Ecto neural progenitor cell (in vitro differentiated cells): ENCODE results near the gene CCDC120.
A peak's percentile ranks its signal among the peaks of the same experiment; 100 is the strongest.

ENCODE experiments used
- DNase-seq: peaks from one replicate; pipeline ENCODE4 v3.0.0-alpha.2; 2018; ENCODE audit warnings: low spot score

The CCDC120 gene

DNA sequence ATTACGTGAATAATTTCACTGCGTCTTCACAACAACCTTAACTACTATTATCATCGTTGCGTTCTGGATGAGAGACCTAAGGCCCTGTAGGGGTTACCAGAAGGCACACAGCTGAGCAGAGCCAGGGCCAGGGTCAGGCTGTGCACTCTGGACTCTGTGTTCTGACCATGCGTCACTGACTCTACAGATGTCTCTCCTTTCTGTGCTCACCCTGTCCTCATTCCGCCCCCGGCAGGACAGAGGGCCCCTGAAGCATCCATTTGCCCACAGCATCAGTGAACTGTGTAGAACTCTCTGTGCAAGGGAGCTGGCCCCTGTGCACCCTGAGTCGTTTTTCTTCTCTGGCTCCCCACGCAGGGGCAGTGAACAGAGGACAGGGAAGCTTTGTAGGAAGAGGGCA is 43.4 kb downstream of the CCDC120 start:
- DNase-seq = no peak

- no peak for DNase-seq
Measured at GRCh38 chrX:49103637-49104036, 44.8 kb downstream of the CCDC120 start.

- DNase-seq = no peak
Measured at GRCh38 chrX:49106296-49106695, 47.5 kb downstream of the CCDC120 start.

DNA sequence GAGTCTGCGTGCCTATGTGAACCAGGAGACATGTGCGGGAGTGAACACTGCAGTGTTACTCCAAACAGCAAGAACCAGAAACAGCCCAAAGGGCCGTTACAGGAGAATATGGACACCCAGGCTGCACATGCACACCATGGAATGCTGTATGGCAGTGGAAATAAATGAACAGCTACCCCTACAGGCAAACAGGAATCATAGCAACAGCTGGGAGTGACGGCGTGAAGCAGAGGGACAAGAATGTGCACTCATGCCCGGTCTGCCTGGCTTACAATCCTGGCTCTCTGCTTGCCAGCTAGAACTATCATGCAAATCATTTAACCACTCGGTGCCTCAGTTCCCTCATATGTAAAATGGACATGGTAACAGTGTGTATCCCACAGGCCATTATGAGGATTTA is 48.1 kb downstream of the CCDC120 start:
- DNase-seq = peak; percentile 47

- no peak for DNase-seq
Measured at GRCh38 chrX:49108641-49109040, 49.8 kb downstream of the CCDC120 start.

- no peak for DNase-seq
Measured at GRCh38 chrX:49110417-49110816, 51.6 kb downstream of the CCDC120 start.

DNA sequence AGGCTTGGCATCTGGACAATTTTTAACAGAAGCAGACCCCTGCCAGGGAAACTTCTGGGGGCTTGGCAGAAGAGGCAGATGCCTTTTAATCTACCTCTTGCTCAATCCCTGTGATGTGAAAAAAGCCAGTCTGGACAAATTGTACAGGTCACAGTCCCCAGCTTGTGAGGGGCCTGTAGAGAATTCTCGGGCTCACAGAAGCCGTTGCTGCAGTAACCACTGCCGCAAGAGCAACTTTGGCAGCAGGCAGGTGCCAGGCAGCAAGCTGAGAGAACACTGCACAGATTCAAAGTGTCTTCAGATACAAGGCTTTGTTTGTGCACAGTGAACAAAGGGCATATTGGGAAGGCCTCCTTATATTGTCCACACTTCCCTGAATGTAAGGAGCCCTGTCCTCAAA is 53.0 kb downstream of the CCDC120 start:
- DNase-seq = no peak

DNA sequence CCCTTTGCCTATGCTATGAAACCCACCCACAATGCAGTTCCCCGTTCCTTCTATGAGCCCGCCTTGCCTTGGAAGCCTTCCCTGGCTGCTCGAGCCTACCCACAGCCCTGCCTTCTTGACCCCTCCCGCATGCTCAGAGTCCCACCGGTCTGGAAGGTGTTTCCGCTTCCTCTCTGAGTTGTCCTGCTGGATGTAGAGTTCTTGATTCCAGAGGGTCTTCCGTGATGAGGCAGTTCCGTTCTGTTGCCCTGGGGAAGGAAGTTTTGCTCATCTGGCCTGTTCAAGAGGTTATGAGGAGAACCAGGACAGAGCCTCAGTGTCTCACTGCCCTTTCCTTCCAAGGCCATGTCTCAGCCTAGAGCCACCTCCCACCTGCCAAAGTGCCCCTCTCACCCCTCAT is 57.3 kb downstream of the CCDC120 start:
- DNase-seq = no peak

DNA sequence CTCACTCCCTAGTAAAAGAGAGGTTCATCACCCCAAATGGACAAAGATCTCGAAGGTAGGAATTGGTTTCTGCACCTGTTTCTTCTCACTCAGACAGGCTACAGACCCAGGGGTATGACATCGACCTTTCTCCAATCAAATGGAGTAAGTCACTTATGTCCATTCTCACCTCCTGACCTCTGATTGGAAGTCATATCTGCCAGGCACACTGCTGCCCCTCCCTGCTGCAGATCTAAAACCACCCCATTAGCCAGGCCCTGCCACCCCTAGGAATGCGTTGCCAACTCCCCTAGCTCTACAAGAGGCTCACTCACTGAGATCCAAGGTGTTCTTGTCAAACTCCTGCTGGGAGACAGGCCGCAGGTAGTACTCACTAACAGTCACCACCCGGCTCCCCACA is 57.9 kb downstream of the CCDC120 start:
- no peak for DNase-seq

DNA sequence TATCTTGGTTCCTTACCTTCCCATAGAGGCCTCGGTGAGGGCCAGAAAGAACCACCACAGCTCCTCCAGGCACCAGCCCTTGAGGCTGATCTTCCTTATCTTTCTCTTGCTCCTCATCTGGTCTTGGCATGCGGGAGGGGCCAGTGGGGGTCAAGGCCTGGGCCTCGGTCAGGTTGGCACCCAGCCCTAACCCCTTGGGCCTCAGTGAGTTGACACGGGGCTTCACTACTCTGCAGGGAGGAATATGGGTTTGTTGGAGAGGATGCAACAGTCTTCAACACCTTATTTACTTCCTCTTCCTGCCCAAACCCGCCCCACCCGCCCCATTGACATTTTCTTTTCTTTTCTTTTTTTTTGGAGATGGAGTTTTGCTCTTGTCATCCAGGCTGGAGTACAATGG is 58.8 kb downstream of the CCDC120 start:
- no peak for DNase-seq
